ENCODE data around the gene BMP3. TPM values are rescaled to one million over a fixed set of nuclear protein-coding genes. Genes with fewer than 3 reads are reported as not detected.

BMP3 gene
- total and polyA plus RNA-seq, 2 donors (not counting 3 experiments of a cell fraction or from before 2014, with no cell fraction given), result not detected

- Histone ChIP-seq H3K9ac (replicated peaks; ENCODE audit: extremely low read depth, insufficient read depth, low read length) (no peak overlapping the region), H3K79me2 (ENCODE audit: control insufficient read depth, insufficient read depth, low read length) (no peaks in the 10 kb centered on the region), H4K20me1 (replicated peaks; ENCODE audit: control insufficient read depth, extremely low read depth, insufficient read depth, low read length) (no peaks in the 10 kb centered on the region), H3K9me3 (replicated peaks; ENCODE audit: control insufficient read depth, insufficient read depth, low read length) (no peaks in the 10 kb centered on the region), H3K36me3 (ENCODE audit: control insufficient read depth in 2 of 2, extremely low read depth in 1 of 2, insufficient read depth in 2 of 2, low read length in 2 of 2) (no peaks in the 10 kb centered on the region), H3K27me3 (ENCODE audit: control insufficient read depth in 2 of 2, insufficient read depth in 2 of 2, low read length in 2 of 2) (no peaks in the 10 kb centered on the region), H3K4me2 (ENCODE audit: insufficient read depth, low read length) (no peak overlapping the region), H3K27ac (ENCODE audit: insufficient read depth, low read depth, low read length) (no peak overlapping the region), H2AFZ (ENCODE audit: low read depth, low read length) (no peak overlapping the region), H3K4me3 (replicated peaks in 1 of 3; ENCODE audit: insufficient read depth in 1 of 3, low read depth in 1 of 3, low read length in 3 of 3) (no peak overlapping the region), H3K9me1 (replicated peaks; ENCODE audit: control insufficient read depth, extremely low read depth, insufficient read depth, low read length) (no peaks in the 10 kb centered on the region), H3K4me1 (ENCODE audit: control insufficient read depth, extremely low read depth, insufficient read depth, low read length) (no peaks in the 10 kb centered on the region)
- DNase-seq (ENCODE audit: low read depth, low spot score) (no peak), FAIRE-seq (no peak)
- intact Hi-C loops (cut with micrococcal nuclease) (no loop called here), dilution Hi-C loops (cut with MboI; ENCODE audit: extremely low pct_ligation_motif_present, low sequenced_read_pairs) (no loop called here)
- ChIA-PET CTCF (interaction anchor here (1.0 to 1.1 kb wide), 2 partner anchors 18 to 32 kb away, joined by 3 read pairs; no protein-coding TSS in a partner anchor), POLR2A (no interaction called here)
- BruUV-seq (replicated peaks), result no TSS peak
- no peak for TF ChIP-seq MAX (IDR thresholded peaks at IDR 0.05; ENCODE audit: insufficient read depth, insufficient read length)
- no peak for TF ChIP-seq JUN (IDR thresholded peaks at IDR 0.05; ENCODE audit: borderline replicate concordance, insufficient read depth, insufficient read length, low read depth)
- no peak for TF ChIP-seq CTCF (IDR thresholded peaks at IDR 0.05; ENCODE audit: extremely low read depth in 1 of 2, insufficient read depth in 1 of 2, low read depth in 1 of 2, low read length in 2 of 2)
- no peak for TF ChIP-seq FOS (IDR thresholded peaks at IDR 0.05; ENCODE audit: borderline replicate concordance, insufficient read depth, low read length)
- no peak for TF ChIP-seq EZH2 (IDR thresholded peaks at IDR 0.05; ENCODE audit: borderline replicate concordance, low read depth, low read length, severe bottlenecking)
These were observed 8.5 kb upstream of the BMP3 start for GRCh38 chr4:81021981-81022380.

GRCh38 chr4:81023484-81023883 is 7.0 kb upstream of the BMP3 start:
- no TSS peak for BruUV-seq (replicated peaks)
- Histone ChIP-seq H3K4me2 (ENCODE audit: insufficient read depth, low read length) (no peak overlapping the region), H3K79me2 (ENCODE audit: control insufficient read depth, insufficient read depth, low read length) (no peaks in the 10 kb centered on the region), H3K4me3 (replicated peaks in 1 of 3; ENCODE audit: insufficient read depth in 1 of 3, low read depth in 1 of 3, low read length in 3 of 3) (no peak overlapping the region), H3K36me3 (ENCODE audit: control insufficient read depth in 2 of 2, extremely low read depth in 1 of 2, insufficient read depth in 2 of 2, low read length in 2 of 2) (no peaks in the 10 kb centered on the region), H3K9ac (replicated peaks; ENCODE audit: extremely low read depth, insufficient read depth, low read length) (no peak overlapping the region), H3K4me1 (ENCODE audit: control insufficient read depth, extremely low read depth, insufficient read depth, low read length) (no peaks in the 10 kb centered on the region), H3K9me1 (replicated peaks; ENCODE audit: control insufficient read depth, extremely low read depth, insufficient read depth, low read length) (no peaks in the 10 kb centered on the region), H3K27ac (ENCODE audit: insufficient read depth, low read depth, low read length) (no peak overlapping the region), H3K27me3 (ENCODE audit: control insufficient read depth in 2 of 2, insufficient read depth in 2 of 2, low read length in 2 of 2) (no peaks in the 10 kb centered on the region), H2AFZ (ENCODE audit: low read depth, low read length) (no peak overlapping the region), H3K9me3 (replicated peaks; ENCODE audit: control insufficient read depth, insufficient read depth, low read length) (no peaks in the 10 kb centered on the region), H4K20me1 (replicated peaks; ENCODE audit: control insufficient read depth, extremely low read depth, insufficient read depth, low read length) (no peaks in the 10 kb centered on the region)
- no peak for TF ChIP-seq MAX (IDR thresholded peaks at IDR 0.05; ENCODE audit: insufficient read depth, insufficient read length)
- no peak for TF ChIP-seq GATA2 (IDR thresholded peaks at IDR 0.05; ENCODE audit: insufficient read depth, insufficient read length, low read depth, low read length)
- no peak for TF ChIP-seq MYC (IDR thresholded peaks at IDR 0.05; ENCODE audit: low read depth, low read length)
- no peak for TF ChIP-seq EZH2 (IDR thresholded peaks at IDR 0.05; ENCODE audit: borderline replicate concordance, low read depth, low read length, severe bottlenecking)
- TF ChIP-seq CTCF (IDR thresholded peaks at IDR 0.05; ENCODE audit: extremely low read depth in 1 of 2, insufficient read depth in 1 of 2, low read depth in 1 of 2, low read length in 2 of 2), result no peak
- no peak for TF ChIP-seq FOS (IDR thresholded peaks at IDR 0.05; ENCODE audit: borderline replicate concordance, insufficient read depth, low read length)
- no peak for TF ChIP-seq POLR2AphosphoS5 (IDR thresholded peaks at IDR 0.05; ENCODE audit: insufficient read depth, low read depth, low read length)
- TF ChIP-seq POLR2A (IDR thresholded peaks at IDR 0.05; ENCODE audit: low read depth, low read length), result no peak
- TF ChIP-seq JUN (IDR thresholded peaks at IDR 0.05; ENCODE audit: borderline replicate concordance, insufficient read depth, insufficient read length, low read depth), result no peak
- DNase-seq (ENCODE audit: low read depth, low spot score) (no peak), FAIRE-seq (no peak)
- ChIA-PET POLR2A (no interaction called here), CTCF (no interaction called here)
- dilution Hi-C loops (cut with MboI; ENCODE audit: extremely low pct_ligation_motif_present, low sequenced_read_pairs) (no loop called here), intact Hi-C loops (cut with micrococcal nuclease) (no loop called here)

Measured in endothelial cell of umbilical vein (primary cell).